Trophoblast cell (in vitro differentiated cells and primary cell): Measurements from ENCODE around the gene RAB30.

ENCODE experiments used
- DNase-seq, 2 donors: peaks; one replicate each; pipeline ENCODE4 v3.0.0-alpha.2; 2016
- H2AFZ ChIP-seq: 2 replicates; pipeline ENCODE4 v1.6.1; 2013; ENCODE audit warnings: low read length, moderate library complexity, mild to moderate bottlenecking; ENCODE audit not compliant: insufficient read depth, poor library complexity
- H2AK5ac ChIP-seq: 2 replicates; pipeline ENCODE4 v1.6.1; 2013; ENCODE audit warnings: mild to moderate bottlenecking, low read length
- H2BK120ac ChIP-seq: 2 replicates; pipeline ENCODE4 v1.6.1; 2013; ENCODE audit warnings: low read length, mild to moderate bottlenecking, moderate library complexity; ENCODE audit not compliant: insufficient read depth, poor library complexity
- H2BK12ac ChIP-seq: 2 replicates; pipeline ENCODE4 v1.6.1; 2013; ENCODE audit warnings: mild to moderate bottlenecking, low read length, moderate library complexity
- H2BK5ac ChIP-seq: 2 replicates; pipeline ENCODE4 v1.6.1; 2013; ENCODE audit warnings: low read length, low read depth, moderate library complexity, mild to moderate bottlenecking; ENCODE audit not compliant: poor library complexity
- H3K14ac ChIP-seq: 2 replicates; pipeline ENCODE4 v1.6.1; 2013; ENCODE audit warnings: mild to moderate bottlenecking, low read length
- H3K18ac ChIP-seq: 2 replicates; pipeline ENCODE4 v1.6.1; 2013; ENCODE audit warnings: mild to moderate bottlenecking, low read length
- H3K23ac ChIP-seq: 2 replicates; pipeline ENCODE4 v1.6.1; 2013; ENCODE audit warnings: low read length
- H3K27ac ChIP-seq: 2 replicates; pipeline ENCODE4 v1.5.1; 2013; ENCODE audit warnings: low read depth, mild to moderate bottlenecking, inconsistent platforms, low read length, moderate library complexity
- H3K27me3 ChIP-seq: 2 replicates; pipeline ENCODE4 v1.6.1; 2013; ENCODE audit warnings: inconsistent platforms, mild to moderate bottlenecking, low read length, moderate library complexity; ENCODE audit not compliant: insufficient read depth
- H3K36me3 ChIP-seq, 2 experiments: 1 replicate in 1 of 2; 2 replicates in 1 of 2; pipeline ENCODE4 v1.6.1; 2013; ENCODE audit warnings: low read length in 2 of 2, mild to moderate bottlenecking in 2 of 2, moderate library complexity in 1 of 2; ENCODE audit not compliant: insufficient read depth in 2 of 2, control insufficient read depth in 1 of 2
- H3K4ac ChIP-seq: 2 replicates; pipeline ENCODE4 v1.6.1; 2013; ENCODE audit warnings: low read depth, mild to moderate bottlenecking, low read length, moderate library complexity
- H3K4me1 ChIP-seq, 2 experiments: 1 replicate in 1 of 2; 2 replicates in 1 of 2; pipeline ENCODE4 v1.6.1; 2013; ENCODE audit warnings: low read length in 2 of 2, mild to moderate bottlenecking in 2 of 2, moderate library complexity in 1 of 2; ENCODE audit not compliant: insufficient read depth in 2 of 2, control insufficient read depth in 1 of 2
- H3K4me2 ChIP-seq: 2 replicates; pipeline ENCODE4 v1.6.1; 2013; ENCODE audit warnings: inconsistent platforms, mild to moderate bottlenecking, low read length, moderate library complexity
- H3K4me3 ChIP-seq: 2 replicates; pipeline ENCODE4 v1.5.1; 2013; ENCODE audit warnings: mild to moderate bottlenecking, low read depth, low read length, inconsistent platforms
- H3K79me1 ChIP-seq: one replicate; pipeline ENCODE4 v1.6.1; 2013; ENCODE audit warnings: low read length
- H3K79me2 ChIP-seq: 2 replicates; pipeline ENCODE4 v1.6.1; 2013; ENCODE audit warnings: low read length, mild to moderate bottlenecking; ENCODE audit not compliant: control insufficient read depth, insufficient read depth, poor library complexity
- H3K9ac ChIP-seq: 2 replicates; pipeline ENCODE4 v1.6.1; 2013; ENCODE audit warnings: mild to moderate bottlenecking, low read length
- H3K9me3 ChIP-seq: 2 replicates; pipeline ENCODE4 v1.6.1; 2013; ENCODE audit warnings: low read depth, mild to moderate bottlenecking, control low read depth, inconsistent platforms, low read length; ENCODE audit not compliant: insufficient read depth
- H4K12ac ChIP-seq: 2 replicates; pipeline ENCODE4 v1.6.1; 2013; ENCODE audit warnings: low read depth, mild to moderate bottlenecking, low read length, moderate library complexity
- H4K8ac ChIP-seq: 2 replicates; pipeline ENCODE4 v1.6.1; 2013; ENCODE audit warnings: low read depth, mild to moderate bottlenecking, low read length, moderate library complexity
- H4K91ac ChIP-seq: one replicate; pipeline ENCODE4 v1.6.1; 2013; ENCODE audit warnings: low read depth, mild to moderate bottlenecking, low read length, moderate library complexity
- WGBS: extraction: QIAGEN DNeasy Blood & Tissue Kit; methylation state at CpG from one replicate; pipeline ENCODE4 v1.1.7; 2013; ENCODE audit warnings: missing lambda C conversion rate; ENCODE audit not compliant: insufficient read length, insufficient coverage; ENCODE audit errors: extremely low coverage; 5-methylcytosine and 5-hydroxymethylcytosine counted together

Gene RAB30

DNA sequence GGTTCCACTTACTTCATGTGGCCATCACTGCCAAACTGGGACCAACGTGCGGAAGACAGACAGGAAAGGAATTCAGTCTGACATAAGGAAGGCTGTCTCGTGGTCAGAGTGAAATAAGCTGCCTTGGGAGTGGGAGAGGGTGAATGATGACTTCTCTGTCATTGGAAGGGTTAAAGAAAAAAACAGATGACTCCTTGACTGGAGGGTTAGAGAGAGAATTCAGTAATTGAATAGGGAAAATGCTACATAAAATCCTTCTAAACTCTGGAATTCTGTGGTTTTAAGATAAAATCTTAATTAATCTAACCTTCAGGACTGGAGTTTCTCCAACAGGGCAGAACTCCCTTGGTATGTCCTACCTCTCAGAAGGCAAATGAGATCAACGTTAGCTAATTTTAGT is 33.8 kb downstream of the RAB30 start:
- no peak for DNase-seq
- H3K79me2 ChIP-seq: no peaks in the 10 kb centered on the region
- no peak overlapping the region for H3K4me2 ChIP-seq
- no peak overlapping the region for H2BK120ac ChIP-seq
- no peaks in the 10 kb centered on the region for H3K79me1 ChIP-seq
- H2AFZ ChIP-seq: no peak overlapping the region
- no peak overlapping the region for H3K9ac ChIP-seq
- no peak overlapping the region for H2BK5ac ChIP-seq
- H2AK5ac ChIP-seq: no peak overlapping the region
- no peaks in the 10 kb centered on the region for H3K9me3 ChIP-seq
- H4K12ac ChIP-seq: no peak overlapping the region
- no peak overlapping the region for H3K27ac ChIP-seq
- H3K4me3 ChIP-seq: no peak overlapping the region
- H3K36me3 ChIP-seq: no peaks in the 10 kb centered on the region
- no peak overlapping the region for H4K8ac ChIP-seq
- H4K91ac ChIP-seq: no peak overlapping the region
- H3K27me3 ChIP-seq: no peaks in the 10 kb centered on the region
- no peak overlapping the region for H3K4ac ChIP-seq
- WGBS: no CpG with 5 or more reads among the region's 4 CpGs
- no peak overlapping the region for H3K14ac ChIP-seq
- no peak overlapping the region for H3K18ac ChIP-seq
- no peak overlapping the region for H2BK12ac ChIP-seq
- no peak overlapping the region for H3K23ac ChIP-seq
- peaks cover 6 to 14% of the 10 kb centered on the region in 2 experiments for H3K4me1 ChIP-seq

DNA sequence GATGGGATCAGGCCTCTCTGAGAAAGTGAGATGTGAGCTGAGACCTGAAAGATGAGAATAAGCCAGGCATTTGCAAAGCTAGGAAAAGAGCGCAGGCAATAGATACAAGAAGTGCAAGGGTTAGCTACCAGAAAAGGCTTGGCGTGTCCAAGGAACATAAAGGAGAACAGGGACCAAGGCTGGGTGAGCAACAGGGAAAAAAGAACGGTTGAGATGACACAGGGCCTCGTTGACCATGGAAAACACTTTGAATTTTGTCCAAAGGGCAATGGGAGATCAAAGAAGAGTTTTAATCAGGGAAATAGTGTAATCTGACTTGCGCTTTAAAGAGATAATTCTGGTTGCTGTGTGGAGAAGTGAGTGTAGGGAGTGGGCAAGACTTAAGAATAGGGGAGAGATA is 35.0 kb downstream of the RAB30 start:
- H3K4me1 ChIP-seq: peaks cover 6 to 14% of the 10 kb centered on the region in 2 experiments
- no peak overlapping the region for H3K4me2 ChIP-seq
- no peaks in the 10 kb centered on the region for H3K36me3 ChIP-seq
- no peak overlapping the region for H2BK5ac ChIP-seq
- H3K27me3 ChIP-seq: no peaks in the 10 kb centered on the region
- H3K9ac ChIP-seq: no peak overlapping the region
- no peak overlapping the region for H3K14ac ChIP-seq
- H3K79me2 ChIP-seq: no peaks in the 10 kb centered on the region
- no peaks in the 10 kb centered on the region for H3K79me1 ChIP-seq
- no peak overlapping the region for H2AFZ ChIP-seq
- H4K8ac ChIP-seq: no peak overlapping the region
- H3K4me3 ChIP-seq: no peak overlapping the region
- no peak overlapping the region for H4K91ac ChIP-seq
- no peak overlapping the region for H3K18ac ChIP-seq
- no peak for DNase-seq
- no peak overlapping the region for H2BK120ac ChIP-seq
- no peak overlapping the region for H4K12ac ChIP-seq
- no peaks in the 10 kb centered on the region for H3K9me3 ChIP-seq
- no peak overlapping the region for H3K27ac ChIP-seq
- no peak overlapping the region for H3K23ac ChIP-seq
- H2AK5ac ChIP-seq: no peak overlapping the region
- no peak overlapping the region for H3K4ac ChIP-seq
- no peak overlapping the region for H2BK12ac ChIP-seq
- no CpG with 5 or more reads among the region's 5 CpGs for WGBS

DNA sequence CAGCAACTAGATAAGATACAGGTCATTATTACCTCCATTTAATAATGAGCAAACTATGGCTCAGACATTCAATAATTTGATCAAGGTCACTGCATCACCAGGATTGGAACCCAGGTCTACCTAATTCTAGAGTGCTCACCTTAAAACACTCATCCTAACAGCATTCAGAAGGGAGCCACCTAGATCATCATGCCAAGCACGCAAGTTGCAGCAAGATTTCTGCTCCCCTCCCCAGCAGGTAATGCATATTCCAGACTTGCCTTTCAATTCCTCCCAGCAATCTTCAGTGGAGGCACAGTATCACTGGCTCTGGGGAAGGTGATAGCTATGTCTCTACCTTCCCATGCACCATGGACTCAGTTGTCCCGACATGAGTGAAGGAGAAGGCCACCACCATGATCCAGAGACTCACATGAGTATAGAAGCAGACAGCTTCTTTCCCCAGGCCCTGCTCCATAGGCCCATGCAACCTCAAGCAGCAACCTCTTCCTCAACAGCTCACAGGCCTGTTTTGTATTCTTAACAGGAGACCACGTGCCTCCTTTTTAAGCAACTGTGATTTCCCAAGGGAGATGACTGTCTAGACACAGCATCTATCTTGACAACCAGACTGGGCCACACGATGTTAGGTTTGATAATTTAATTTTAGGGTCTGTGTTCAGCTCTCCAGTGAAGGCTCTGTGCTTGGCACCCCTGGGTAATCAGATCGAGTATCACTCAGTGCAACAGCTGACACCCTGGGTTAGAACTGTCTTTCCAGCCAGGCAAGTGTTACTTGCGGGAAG is 36.4 kb downstream of the RAB30 start:
- no peak overlapping the region for H2AFZ ChIP-seq
- H3K79me1 ChIP-seq: no peaks in the 10 kb centered on the region
- no peak overlapping the region for H3K4ac ChIP-seq
- no peak overlapping the region for H2BK12ac ChIP-seq
- no peak overlapping the region for H2BK120ac ChIP-seq
- no peak overlapping the region for H2AK5ac ChIP-seq
- H3K18ac ChIP-seq: no peak overlapping the region
- no peak overlapping the region for H3K4me2 ChIP-seq
- no CpG with 5 or more reads among the region's 6 CpGs for WGBS
- no peak overlapping the region for H3K23ac ChIP-seq
- no peaks in the 10 kb centered on the region for H3K36me3 ChIP-seq
- H3K79me2 ChIP-seq: no peaks in the 10 kb centered on the region
- H3K14ac ChIP-seq: no peak overlapping the region
- no peak overlapping the region for H3K27ac ChIP-seq
- H4K12ac ChIP-seq: no peak overlapping the region
- H4K91ac ChIP-seq: no peak overlapping the region
- H2BK5ac ChIP-seq: no peak overlapping the region
- no peak overlapping the region for H3K4me3 ChIP-seq
- no peak overlapping the region for H4K8ac ChIP-seq
- no peak overlapping the region for H3K9ac ChIP-seq
- peaks cover 6 to 14% of the 10 kb centered on the region in 2 experiments for H3K4me1 ChIP-seq
- DNase-seq: no peak
- H3K9me3 ChIP-seq: no peaks in the 10 kb centered on the region
- no peaks in the 10 kb centered on the region for H3K27me3 ChIP-seq

DNA sequence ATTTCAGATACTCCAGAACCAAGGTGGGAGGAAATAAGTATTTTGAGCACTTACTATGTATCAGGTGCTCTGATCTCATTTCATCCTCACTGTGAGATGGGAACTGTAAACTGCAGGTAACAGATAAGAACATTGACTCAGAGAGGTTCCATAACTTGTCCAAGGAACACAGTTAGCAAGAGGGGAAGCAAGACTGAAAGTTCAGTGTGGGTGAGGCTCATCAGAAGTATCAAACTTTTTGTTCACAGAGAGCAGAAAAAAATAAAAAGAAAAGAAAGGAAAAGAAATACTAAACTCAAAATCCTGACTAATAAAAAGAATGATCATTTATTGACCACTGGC is 37.1 kb downstream of the RAB30 start:
- Histone ChIP-seq H3K27me3 (no peaks in the 10 kb centered on the region), H3K18ac (no peak overlapping the region), H3K9ac (no peak overlapping the region), H4K8ac (no peak overlapping the region), H3K36me3 (no peaks in the 10 kb centered on the region), H3K14ac (no peak overlapping the region), H4K91ac (no peak overlapping the region), H3K9me3 (no peaks in the 10 kb centered on the region), H3K27ac (no peak overlapping the region), H2BK12ac (no peak overlapping the region), H3K79me2 (no peaks in the 10 kb centered on the region), H3K4me2 (no peak overlapping the region), H3K4ac (no peak overlapping the region), H3K79me1 (no peaks in the 10 kb centered on the region), H4K12ac (no peak overlapping the region), H2AFZ (no peak overlapping the region), H2BK120ac (no peak overlapping the region), H3K23ac (no peak overlapping the region), H2BK5ac (no peak overlapping the region), H2AK5ac (no peak overlapping the region), H3K4me1 (peaks cover 6 to 14% of the 10 kb centered on the region in 2 experiments), H3K4me3 (no peak overlapping the region)
- DNase-seq: no peak
